HepG2 (cell line): ENCODE data around the gene ZNRF3. TPM values are rescaled to one million over a fixed set of nuclear protein-coding genes. Genes with fewer than 3 reads are reported as not detected.

Experiments
- CENPBD1 ChIP-seq: sonication (generic); formaldehyde crosslinking; IDR thresholded peaks from 2 replicates; pipeline ENCODE4 v1.8.0; 2022; ENCODE audit warnings: missing genetic modification reagents, low read depth, mild to moderate bottlenecking, borderline replicate concordance
- GATAD2A ChIP-seq: IDR thresholded peaks from 2 replicates; pipeline ENCODE4 v1.6.1; 2016
- SOX6 ChIP-seq, 2 experiments: fragments of 450-650 bp in 1 of 2; sonication (generic) in 1 of 2; formaldehyde crosslinking in 1 of 2; IDR thresholded peaks; 2 replicates each; pipeline versions ENCODE4 v1.4.0 to v1.6.1; 2017 to 2020; ENCODE audit warnings: antibody characterized with exemption in 1 of 2, mild to moderate bottlenecking in 1 of 2, missing genetic modification reagents in 1 of 2
- XRCC5 ChIP-seq: fragments of 200-400 bp; formaldehyde crosslinking; optimal IDR thresholded peaks from 2 replicates; pipeline ENCODE3; 2017; ENCODE audit warnings: mild to moderate bottlenecking, low read length
- ZBTB1 ChIP-seq: sonication (generic); formaldehyde crosslinking; IDR thresholded peaks from 2 replicates; pipeline ENCODE4 v1.4.0; 2020; ENCODE audit warnings: missing genetic modification reagents, borderline replicate concordance
- ZNF234 ChIP-seq: sonication (generic); formaldehyde crosslinking; conservative IDR thresholded peaks from 2 replicates; pipeline ENCODE4 v1.5.1; 2020; ENCODE audit warnings: mild to moderate bottlenecking, missing genetic modification reagents
- ZNF350 ChIP-seq: sonication (generic); formaldehyde crosslinking; IDR thresholded peaks from 2 replicates; pipeline ENCODE4 v1.4.0; 2020; ENCODE audit warnings: mild to moderate bottlenecking, low read depth, missing genetic modification reagents, borderline replicate concordance
- ZNF570 ChIP-seq: sonication (generic); formaldehyde crosslinking; IDR thresholded peaks from 2 replicates; pipeline ENCODE4 v1.4.0; 2020; ENCODE audit warnings: mild to moderate bottlenecking, missing genetic modification reagents, borderline replicate concordance
- polyA plus RNA-seq, 8 experiments: library from polyadenylated mRNA; depleted of rRNA in 3 of 8; stranded (reverse) in 7 of 8; unstranded in 1 of 8; fragments of >200 nt; fragmentation: Illumina TruSeq in 4 of 8; extraction: Trizol in 4 of 8; gene quantifications; 2 replicates each; pipeline versions ENCODE4 v1.2.1 to v1.2.3, GENCODE V29; 2011 to 2016; ENCODE audit warnings: low read depth in 4 of 8, missing spikeins in 1 of 8, mixed read lengths in 1 of 8; ENCODE audit not compliant: insufficient read depth in 1 of 8
- total RNA-seq, 5 experiments: library from RNA; depleted of rRNA; stranded (reverse); fragments of >200 nt; fragmentation: Illumina TruSeq; extraction: Trizol; gene quantifications; 2 replicates each; pipeline ENCODE4 v1.2.3, GENCODE V29; 2016; ENCODE audit warnings: low read depth in 1 of 5
- TF ChIP-seq, protein P1 (sequence below): sonication (generic); formaldehyde crosslinking; IDR thresholded peaks from 2 replicates; pipeline ENCODE4 v1.8.1; 2022; ENCODE audit warnings: low read depth, mild to moderate bottlenecking, missing genetic modification reagents
- TF ChIP-seq, protein P2 (sequence below): sonication (generic); formaldehyde crosslinking; IDR thresholded peaks from 2 replicates; pipeline ENCODE4 v1.9.0; 2021; ENCODE audit warnings: mild to moderate bottlenecking, missing genetic modification reagents
- TF ChIP-seq, protein P3 (sequence below): sonication (generic); formaldehyde crosslinking; IDR thresholded peaks from 2 replicates; pipeline ENCODE4 v1.4.0; 2020; ENCODE audit warnings: missing genetic modification reagents

ZNRF3 gene
- total and polyA plus RNA-seq, 2 of the 13 experiments (the other 11 are each of a cell fraction or from before 2014, with no cell fraction given): 20.3 to 36.7 TPM

DNA sequence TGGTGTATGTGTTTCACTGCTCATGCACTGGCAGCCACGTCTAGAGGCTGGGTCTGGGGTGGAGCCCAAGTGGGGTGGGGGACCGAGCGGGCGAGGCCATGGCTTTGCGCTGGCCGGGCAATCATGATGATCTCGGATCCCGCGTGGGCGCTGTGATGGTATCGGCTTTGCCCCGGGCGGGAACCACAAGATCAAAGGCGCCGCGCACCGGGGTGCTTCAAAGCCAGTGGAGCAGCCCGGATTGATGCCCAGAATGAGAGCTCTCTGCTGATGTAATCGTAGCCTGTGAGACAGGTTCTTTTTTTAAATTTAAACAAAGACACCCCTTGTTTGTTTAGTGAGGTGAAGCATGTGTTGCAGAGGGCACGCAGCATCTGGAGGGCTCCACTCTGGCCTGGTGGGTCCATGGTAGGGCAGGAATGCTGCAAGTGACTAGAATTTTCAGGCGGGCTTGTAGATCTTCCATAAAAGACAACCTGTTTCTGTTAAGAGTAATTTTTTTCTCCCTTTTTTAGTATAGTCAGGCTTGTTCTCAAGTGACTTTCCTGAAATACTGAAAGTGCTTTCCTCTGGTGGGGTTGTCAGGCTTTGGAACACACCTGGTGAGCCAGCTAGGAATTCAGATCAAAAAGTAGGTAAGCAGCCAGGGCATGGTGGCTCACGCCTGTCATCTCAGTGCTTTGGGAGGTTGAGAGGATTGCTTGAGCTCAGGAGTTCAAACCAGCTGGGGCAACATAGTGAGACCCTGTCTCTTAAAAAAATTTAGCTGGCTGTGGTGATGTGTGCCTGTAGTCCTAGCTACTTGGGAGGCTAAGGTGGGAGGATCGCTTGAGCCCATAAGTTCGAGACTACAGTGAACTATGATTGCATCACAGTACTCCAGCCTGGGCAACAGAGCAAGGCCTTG, 40.7 kb downstream of the ZNRF3 start (continued):
- TF ChIP-seq, protein P1, sequence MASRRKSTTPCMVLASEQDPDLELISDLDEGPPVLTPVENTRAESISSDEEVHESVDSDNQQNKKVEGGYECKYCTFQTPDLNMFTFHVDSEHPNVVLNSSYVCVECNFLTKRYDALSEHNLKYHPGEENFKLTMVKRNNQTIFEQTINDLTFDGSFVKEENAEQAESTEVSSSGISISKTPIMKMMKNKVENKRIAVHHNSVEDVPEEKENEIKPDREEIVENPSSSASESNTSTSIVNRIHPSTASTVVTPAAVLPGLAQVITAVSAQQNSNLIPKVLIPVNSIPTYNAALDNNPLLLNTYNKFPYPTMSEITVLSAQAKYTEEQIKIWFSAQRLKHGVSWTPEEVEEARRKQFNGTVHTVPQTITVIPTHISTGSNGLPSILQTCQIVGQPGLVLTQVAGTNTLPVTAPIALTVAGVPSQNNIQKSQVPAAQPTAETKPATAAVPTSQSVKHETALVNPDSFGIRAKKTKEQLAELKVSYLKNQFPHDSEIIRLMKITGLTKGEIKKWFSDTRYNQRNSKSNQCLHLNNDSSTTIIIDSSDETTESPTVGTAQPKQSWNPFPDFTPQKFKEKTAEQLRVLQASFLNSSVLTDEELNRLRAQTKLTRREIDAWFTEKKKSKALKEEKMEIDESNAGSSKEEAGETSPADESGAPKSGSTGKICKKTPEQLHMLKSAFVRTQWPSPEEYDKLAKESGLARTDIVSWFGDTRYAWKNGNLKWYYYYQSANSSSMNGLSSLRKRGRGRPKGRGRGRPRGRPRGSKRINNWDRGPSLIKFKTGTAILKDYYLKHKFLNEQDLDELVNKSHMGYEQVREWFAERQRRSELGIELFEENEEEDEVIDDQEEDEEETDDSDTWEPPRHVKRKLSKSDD (CRISPR knock-in tag): peak; percentile 40; the same call in 1 of the 2 replicates
- TF ChIP-seq SOX6 (IDR thresholded peaks at IDR 0.05) (no peak), SOX6 (CRISPR knock-in tag; IDR thresholded peaks at IDR 0.05) (peak; percentile 98), GATAD2A (CRISPR knock-in tag) (peak; percentile 99), ZNF350 (CRISPR knock-in tag) (peak; percentile 96; the same call in 1 of the 2 replicates), XRCC5 (peak; percentile 76), ZNF570 (no peak), ZNF234 (no peak), CENPBD1 (CRISPR knock-in tag) (no peak), ZBTB1 (CRISPR knock-in tag) (no peak)
- TF ChIP-seq, protein P2, sequence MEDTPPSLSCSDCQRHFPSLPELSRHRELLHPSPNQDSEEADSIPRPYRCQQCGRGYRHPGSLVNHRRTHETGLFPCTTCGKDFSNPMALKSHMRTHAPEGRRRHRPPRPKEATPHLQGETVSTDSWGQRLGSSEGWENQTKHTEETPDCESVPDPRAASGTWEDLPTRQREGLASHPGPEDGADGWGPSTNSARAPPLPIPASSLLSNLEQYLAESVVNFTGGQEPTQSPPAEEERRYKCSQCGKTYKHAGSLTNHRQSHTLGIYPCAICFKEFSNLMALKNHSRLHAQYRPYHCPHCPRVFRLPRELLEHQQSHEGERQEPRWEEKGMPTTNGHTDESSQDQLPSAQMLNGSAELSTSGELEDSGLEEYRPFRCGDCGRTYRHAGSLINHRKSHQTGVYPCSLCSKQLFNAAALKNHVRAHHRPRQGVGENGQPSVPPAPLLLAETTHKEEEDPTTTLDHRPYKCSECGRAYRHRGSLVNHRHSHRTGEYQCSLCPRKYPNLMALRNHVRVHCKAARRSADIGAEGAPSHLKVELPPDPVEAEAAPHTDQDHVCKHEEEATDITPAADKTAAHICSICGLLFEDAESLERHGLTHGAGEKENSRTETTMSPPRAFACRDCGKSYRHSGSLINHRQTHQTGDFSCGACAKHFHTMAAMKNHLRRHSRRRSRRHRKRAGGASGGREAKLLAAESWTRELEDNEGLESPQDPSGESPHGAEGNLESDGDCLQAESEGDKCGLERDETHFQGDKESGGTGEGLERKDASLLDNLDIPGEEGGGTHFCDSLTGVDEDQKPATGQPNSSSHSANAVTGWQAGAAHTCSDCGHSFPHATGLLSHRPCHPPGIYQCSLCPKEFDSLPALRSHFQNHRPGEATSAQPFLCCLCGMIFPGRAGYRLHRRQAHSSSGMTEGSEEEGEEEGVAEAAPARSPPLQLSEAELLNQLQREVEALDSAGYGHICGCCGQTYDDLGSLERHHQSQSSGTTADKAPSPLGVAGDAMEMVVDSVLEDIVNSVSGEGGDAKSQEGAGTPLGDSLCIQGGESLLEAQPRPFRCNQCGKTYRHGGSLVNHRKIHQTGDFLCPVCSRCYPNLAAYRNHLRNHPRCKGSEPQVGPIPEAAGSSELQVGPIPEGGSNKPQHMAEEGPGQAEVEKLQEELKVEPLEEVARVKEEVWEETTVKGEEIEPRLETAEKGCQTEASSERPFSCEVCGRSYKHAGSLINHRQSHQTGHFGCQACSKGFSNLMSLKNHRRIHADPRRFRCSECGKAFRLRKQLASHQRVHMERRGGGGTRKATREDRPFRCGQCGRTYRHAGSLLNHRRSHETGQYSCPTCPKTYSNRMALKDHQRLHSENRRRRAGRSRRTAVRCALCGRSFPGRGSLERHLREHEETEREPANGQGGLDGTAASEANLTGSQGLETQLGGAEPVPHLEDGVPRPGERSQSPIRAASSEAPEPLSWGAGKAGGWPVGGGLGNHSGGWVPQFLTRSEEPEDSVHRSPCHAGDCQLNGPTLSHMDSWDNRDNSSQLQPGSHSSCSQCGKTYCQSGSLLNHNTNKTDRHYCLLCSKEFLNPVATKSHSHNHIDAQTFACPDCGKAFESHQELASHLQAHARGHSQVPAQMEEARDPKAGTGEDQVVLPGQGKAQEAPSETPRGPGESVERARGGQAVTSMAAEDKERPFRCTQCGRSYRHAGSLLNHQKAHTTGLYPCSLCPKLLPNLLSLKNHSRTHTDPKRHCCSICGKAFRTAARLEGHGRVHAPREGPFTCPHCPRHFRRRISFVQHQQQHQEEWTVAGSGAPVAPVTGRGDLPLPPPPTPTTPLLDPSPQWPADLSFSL (CRISPR knock-in tag): no peak
- TF ChIP-seq, protein P3, sequence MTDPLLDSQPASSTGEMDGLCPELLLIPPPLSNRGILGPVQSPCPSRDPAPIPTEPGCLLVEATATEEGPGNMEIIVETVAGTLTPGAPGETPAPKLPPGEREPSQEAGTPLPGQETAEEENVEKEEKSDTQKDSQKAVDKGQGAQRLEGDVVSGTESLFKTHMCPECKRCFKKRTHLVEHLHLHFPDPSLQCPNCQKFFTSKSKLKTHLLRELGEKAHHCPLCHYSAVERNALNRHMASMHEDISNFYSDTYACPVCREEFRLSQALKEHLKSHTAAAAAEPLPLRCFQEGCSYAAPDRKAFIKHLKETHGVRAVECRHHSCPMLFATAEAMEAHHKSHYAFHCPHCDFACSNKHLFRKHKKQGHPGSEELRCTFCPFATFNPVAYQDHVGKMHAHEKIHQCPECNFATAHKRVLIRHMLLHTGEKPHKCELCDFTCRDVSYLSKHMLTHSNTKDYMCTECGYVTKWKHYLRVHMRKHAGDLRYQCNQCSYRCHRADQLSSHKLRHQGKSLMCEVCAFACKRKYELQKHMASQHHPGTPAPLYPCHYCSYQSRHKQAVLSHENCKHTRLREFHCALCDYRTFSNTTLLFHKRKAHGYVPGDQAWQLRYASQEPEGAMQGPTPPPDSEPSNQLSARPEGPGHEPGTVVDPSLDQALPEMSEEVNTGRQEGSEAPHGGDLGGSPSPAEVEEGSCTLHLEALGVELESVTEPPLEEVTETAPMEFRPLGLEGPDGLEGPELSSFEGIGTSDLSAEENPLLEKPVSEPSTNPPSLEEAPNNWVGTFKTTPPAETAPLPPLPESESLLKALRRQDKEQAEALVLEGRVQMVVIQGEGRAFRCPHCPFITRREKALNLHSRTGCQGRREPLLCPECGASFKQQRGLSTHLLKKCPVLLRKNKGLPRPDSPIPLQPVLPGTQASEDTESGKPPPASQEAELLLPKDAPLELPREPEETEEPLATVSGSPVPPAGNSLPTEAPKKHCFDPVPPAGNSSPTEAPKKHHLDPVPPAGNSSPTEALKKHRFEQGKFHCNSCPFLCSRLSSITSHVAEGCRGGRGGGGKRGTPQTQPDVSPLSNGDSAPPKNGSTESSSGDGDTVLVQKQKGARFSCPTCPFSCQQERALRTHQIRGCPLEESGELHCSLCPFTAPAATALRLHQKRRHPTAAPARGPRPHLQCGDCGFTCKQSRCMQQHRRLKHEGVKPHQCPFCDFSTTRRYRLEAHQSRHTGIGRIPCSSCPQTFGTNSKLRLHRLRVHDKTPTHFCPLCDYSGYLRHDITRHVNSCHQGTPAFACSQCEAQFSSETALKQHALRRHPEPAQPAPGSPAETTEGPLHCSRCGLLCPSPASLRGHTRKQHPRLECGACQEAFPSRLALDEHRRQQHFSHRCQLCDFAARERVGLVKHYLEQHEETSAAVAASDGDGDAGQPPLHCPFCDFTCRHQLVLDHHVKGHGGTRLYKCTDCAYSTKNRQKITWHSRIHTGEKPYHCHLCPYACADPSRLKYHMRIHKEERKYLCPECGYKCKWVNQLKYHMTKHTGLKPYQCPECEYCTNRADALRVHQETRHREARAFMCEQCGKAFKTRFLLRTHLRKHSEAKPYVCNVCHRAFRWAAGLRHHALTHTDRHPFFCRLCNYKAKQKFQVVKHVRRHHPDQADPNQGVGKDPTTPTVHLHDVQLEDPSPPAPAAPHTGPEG (CRISPR knock-in tag): no peak
